ENCODE results near the gene GALNT7. TPM values are rescaled to one million over a fixed set of nuclear protein-coding genes. Genes with fewer than 3 reads are reported as not detected.

GALNT7 gene
- total and polyA plus RNA-seq, 8 donors: 25.2 to 51.1 (median 37.4) TPM

DNA sequence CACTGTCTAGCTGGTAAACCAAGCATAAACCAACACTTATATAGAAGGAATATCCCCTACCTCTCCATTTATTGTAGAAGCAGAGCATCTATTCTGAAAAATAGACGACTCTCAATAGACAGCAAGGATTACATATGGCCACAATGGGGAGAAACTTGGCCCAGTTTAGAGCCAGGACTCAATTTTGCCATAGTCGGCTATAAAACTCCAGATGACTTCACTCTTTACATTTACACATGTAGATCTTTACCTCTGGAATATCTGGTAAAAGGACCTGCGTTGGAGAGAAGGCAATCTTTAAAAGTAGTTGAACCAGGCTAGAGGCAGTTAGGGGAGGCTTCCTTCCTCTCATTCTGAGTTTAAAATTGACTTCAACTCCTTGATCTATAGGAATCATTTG, 88.2 kb downstream of the GALNT7 start:
- no peaks in the 10 kb centered on the region for H3K4me1 ChIP-seq
- H3K27ac ChIP-seq: no peak overlapping the region
- TF ChIP-seq, protein P1, sequence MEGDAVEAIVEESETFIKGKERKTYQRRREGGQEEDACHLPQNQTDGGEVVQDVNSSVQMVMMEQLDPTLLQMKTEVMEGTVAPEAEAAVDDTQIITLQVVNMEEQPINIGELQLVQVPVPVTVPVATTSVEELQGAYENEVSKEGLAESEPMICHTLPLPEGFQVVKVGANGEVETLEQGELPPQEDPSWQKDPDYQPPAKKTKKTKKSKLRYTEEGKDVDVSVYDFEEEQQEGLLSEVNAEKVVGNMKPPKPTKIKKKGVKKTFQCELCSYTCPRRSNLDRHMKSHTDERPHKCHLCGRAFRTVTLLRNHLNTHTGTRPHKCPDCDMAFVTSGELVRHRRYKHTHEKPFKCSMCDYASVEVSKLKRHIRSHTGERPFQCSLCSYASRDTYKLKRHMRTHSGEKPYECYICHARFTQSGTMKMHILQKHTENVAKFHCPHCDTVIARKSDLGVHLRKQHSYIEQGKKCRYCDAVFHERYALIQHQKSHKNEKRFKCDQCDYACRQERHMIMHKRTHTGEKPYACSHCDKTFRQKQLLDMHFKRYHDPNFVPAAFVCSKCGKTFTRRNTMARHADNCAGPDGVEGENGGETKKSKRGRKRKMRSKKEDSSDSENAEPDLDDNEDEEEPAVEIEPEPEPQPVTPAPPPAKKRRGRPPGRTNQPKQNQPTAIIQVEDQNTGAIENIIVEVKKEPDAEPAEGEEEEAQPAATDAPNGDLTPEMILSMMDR (IDR thresholded peaks at IDR 0.05): no peak
- DNase-seq (no peak), ATAC-seq (no peak)
- H3K4me3 ChIP-seq: no peak overlapping the region
- no peaks in the 10 kb centered on the region for H3K36me3 ChIP-seq
- intact Hi-C loops (cut with DNase I): loop anchor here in 1 of 2 donors (5.0 kb wide), 1 partner anchor 240 kb away; no protein-coding TSS in a partner anchor
- no peaks in the 10 kb centered on the region for H3K9me3 ChIP-seq
- H3K27me3 ChIP-seq: no peaks in the 10 kb centered on the region

DNA sequence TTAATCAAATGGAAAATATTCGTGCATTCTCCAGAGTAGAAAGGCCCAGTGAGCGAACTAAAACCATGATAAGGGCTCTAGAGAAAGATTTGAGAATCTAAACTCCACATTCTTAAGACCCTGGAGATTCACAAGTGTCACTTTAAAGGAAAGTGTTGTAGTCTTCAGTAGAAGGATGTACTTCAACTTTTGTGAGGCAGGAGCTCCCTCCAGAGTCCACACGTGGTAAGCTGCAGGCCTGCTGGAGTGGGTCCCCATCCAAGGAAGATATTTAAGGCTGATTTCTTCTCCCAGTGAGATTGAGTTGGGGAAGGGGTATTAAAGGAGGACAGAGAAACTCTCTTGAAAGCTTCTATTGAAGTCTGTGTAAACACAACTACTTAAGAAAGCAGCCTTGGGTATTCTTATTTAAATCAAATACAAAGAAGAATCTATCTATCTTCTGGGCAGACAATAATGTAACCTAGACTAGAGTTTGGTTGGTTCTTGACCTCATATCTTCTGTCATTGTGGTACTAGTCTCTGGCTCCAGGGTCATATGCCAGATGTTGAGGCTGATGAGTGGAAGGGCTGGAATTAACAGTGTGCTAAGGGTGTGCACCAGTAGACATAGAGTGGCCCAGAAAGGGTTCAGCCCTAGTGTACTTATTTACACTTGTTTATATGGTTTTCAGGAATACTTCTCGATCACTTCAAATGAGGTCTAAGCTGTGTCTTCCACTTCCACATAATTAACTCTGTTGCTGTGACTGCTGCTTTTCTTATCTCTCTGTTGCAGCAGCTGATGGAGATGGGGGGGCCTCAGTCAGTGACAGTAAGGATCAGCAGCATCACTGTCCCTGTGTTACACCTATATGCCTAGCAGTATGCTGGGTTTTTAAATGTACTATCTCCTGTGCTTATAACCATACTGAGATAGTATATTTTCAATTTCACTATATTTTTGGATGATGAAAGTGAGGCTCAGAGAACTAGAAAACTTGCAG, 89.4 kb downstream of the GALNT7 start:
- intact Hi-C loops (cut with DNase I): loop anchor here in 1 of 2 donors (5.0 kb wide), 1 partner anchor 241 kb away; no protein-coding TSS in a partner anchor
- Histone ChIP-seq H3K4me1 (no peaks in the 10 kb centered on the region), H3K27me3 (no peaks in the 10 kb centered on the region), H3K9me3 (no peaks in the 10 kb centered on the region), H3K27ac (no peak overlapping the region), H3K4me3 (no peak overlapping the region), H3K36me3 (no peaks in the 10 kb centered on the region)
- TF ChIP-seq, protein P1 (IDR thresholded peaks at IDR 0.05): peak; percentile 67 to 71
- ATAC-seq: peak; percentile 98
- DNase-seq: peak in 2 of 4 donors; percentile 44 to 76

DNA sequence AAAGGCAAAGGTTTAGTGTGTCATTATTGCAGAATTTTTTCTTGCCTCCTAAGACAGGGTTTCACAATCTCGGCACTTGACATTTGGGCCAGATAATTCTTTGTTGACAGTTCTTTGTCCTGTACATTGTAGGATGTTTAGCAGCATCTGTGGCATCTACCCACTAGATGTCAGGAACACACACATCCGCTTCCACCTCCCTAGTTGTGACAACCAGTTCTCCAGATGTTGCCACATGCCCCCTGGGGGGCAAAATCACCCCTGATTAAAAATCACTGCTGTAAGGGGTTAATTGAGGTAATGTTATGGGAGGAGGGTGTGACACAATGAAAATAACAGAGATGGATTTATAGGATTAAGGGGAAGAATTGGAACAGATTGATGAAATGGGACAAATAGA, 90.3 kb downstream of the GALNT7 start:
- no peaks in the 10 kb centered on the region for H3K27me3 ChIP-seq
- no peaks in the 10 kb centered on the region for H3K9me3 ChIP-seq
- TF ChIP-seq, protein P1 (IDR thresholded peaks at IDR 0.05): no peak
- no peak overlapping the region for H3K27ac ChIP-seq
- ATAC-seq (no peak), DNase-seq (no peak)
- intact Hi-C loops (cut with DNase I): loop anchor here in 1 of 2 donors (5.0 kb wide), 1 partner anchor 242 kb away; no protein-coding TSS in a partner anchor
- no peaks in the 10 kb centered on the region for H3K4me1 ChIP-seq
- no peak overlapping the region for H3K4me3 ChIP-seq
- no peaks in the 10 kb centered on the region for H3K36me3 ChIP-seq

DNA sequence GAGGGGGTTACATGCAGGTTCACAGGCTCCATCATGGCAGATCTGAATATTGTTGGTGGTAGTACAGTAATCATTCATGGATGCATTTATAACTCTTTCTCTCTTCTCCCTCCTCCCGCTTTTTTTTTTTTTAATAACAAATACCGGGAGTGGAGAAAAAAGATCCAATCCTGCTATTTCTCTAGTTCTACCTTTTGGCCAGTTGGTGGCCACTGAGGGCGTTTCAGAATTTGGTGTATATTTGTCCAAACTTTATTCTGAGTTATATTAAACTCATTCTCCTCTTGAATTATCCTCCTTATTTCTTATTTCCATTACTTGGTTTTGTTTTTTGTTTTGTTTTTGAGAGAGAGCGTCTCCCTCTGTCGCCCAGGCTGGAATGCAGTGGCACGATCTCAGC, 90.7 kb downstream of the GALNT7 start:
- H3K4me3 ChIP-seq: no peak overlapping the region
- no peak overlapping the region for H3K27ac ChIP-seq
- H3K4me1 ChIP-seq: peaks cover 0 to 1% of the 10 kb centered on the region in 2 donors
- H3K9me3 ChIP-seq: no peaks in the 10 kb centered on the region
- no peaks in the 10 kb centered on the region for H3K36me3 ChIP-seq
- no peak for ATAC-seq
- H3K27me3 ChIP-seq: no peaks in the 10 kb centered on the region
- DNase-seq: no peak
- TF ChIP-seq, protein P1 (IDR thresholded peaks at IDR 0.05): no peak
- intact Hi-C loops (cut with DNase I): loop anchor here in 1 of 2 donors (5.0 kb wide), 1 partner anchor 242 kb away; no protein-coding TSS in a partner anchor

DNA sequence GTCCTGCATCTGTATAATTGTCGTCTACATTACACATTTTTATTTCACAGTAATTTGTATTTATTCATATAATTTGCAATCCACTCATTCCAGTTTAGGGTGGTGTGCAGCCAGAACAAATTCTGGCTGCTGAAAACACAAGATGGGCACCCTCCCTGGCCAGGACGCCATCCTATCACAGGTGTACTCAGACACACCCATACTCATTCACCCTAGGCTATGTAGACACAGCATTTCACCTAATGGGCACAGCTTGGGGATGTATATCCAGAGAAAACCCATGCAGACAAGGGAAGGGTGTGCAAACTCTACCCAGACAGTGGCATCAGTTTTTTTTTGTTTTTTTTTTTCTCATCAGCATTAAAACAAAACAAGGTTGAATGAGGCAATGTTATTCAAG, 92.4 kb downstream of the GALNT7 start:
- Histone ChIP-seq H3K36me3 (no peaks in the 10 kb centered on the region), H3K27me3 (no peaks in the 10 kb centered on the region), H3K27ac (no peak overlapping the region), H3K4me1 (peaks cover 6 to 7% of the 10 kb centered on the region in 2 donors), H3K4me3 (no peak overlapping the region), H3K9me3 (no peaks in the 10 kb centered on the region)
- TF ChIP-seq, protein P1 (IDR thresholded peaks at IDR 0.05): no peak
- no peak for ATAC-seq
- intact Hi-C loops (cut with DNase I): no loop called here
- no peak for DNase-seq
